Upper lobe of left lung (tissue), 4 donors: Measurements from ENCODE around the gene PRDM12.

Source experiments
- EP300 ChIP-seq, 4 donors: sonication (generic); formaldehyde crosslinking; IDR thresholded peaks; one replicate each; pipeline ENCODE4 v1.5.1; 2017; ENCODE audit warnings: antibody characterized with exemption in 4 of 4, control low read depth in 2 of 4
- POLR2A ChIP-seq, 4 donors: fragments of 450-650 bp; IDR thresholded peaks; one replicate each; pipeline ENCODE4 v1.5.1; 2016 to 2017; ENCODE audit warnings: antibody characterized with exemption in 4 of 4, mild to moderate bottlenecking in 2 of 4
- POLR2AphosphoS5 ChIP-seq, 2 donors: sonication (generic); formaldehyde crosslinking; IDR thresholded peaks; one replicate each; pipeline ENCODE4 v1.5.1; 2017; ENCODE audit warnings: antibody characterized with exemption in 2 of 2
- TF ChIP-seq, protein P1 (sequence below), 6 experiments: fragments of 450-650 bp in 4 of 6; fragments of 200-600 bp in 2 of 6; sonication (generic) in 2 of 6; IDR thresholded peaks; one replicate each; pipeline ENCODE4 v1.5.1; 2016 to 2019; ENCODE audit warnings: antibody characterized with exemption in 6 of 6

DNA sequence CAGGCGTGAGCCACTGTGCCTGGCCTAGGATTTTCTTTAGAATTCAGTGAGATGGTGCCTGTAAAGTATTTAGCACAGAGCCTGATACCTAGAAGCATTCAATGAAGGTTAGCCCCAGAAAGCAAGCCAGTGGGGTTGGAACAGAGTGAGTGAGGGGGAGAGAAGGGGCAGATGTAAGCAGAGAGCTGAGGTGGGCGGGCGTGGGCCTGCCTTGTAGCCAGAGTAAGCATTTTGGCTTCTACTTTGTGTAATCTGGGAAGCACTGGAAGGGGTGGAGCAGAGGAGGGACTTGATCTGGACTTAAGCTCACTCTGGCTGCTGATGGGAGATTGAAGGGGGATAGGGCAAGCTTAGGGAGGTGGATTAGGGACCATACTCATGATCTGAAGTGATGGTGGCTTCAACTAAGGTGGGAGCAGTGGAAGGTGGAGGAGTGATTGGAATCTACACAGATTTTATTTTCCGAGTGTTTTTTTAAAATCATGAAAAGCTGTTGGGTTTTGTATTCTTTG, 31.8 kb downstream of the PRDM12 start:
- TF ChIP-seq POLR2AphosphoS5 (IDR thresholded peaks at IDR 0.05) (no peak), EP300 (IDR thresholded peaks at IDR 0.05) (no peak), POLR2A (IDR thresholded peaks at IDR 0.05) (no peak)
- TF ChIP-seq, protein P1, sequence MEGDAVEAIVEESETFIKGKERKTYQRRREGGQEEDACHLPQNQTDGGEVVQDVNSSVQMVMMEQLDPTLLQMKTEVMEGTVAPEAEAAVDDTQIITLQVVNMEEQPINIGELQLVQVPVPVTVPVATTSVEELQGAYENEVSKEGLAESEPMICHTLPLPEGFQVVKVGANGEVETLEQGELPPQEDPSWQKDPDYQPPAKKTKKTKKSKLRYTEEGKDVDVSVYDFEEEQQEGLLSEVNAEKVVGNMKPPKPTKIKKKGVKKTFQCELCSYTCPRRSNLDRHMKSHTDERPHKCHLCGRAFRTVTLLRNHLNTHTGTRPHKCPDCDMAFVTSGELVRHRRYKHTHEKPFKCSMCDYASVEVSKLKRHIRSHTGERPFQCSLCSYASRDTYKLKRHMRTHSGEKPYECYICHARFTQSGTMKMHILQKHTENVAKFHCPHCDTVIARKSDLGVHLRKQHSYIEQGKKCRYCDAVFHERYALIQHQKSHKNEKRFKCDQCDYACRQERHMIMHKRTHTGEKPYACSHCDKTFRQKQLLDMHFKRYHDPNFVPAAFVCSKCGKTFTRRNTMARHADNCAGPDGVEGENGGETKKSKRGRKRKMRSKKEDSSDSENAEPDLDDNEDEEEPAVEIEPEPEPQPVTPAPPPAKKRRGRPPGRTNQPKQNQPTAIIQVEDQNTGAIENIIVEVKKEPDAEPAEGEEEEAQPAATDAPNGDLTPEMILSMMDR (IDR thresholded peaks at IDR 0.05), result no peak
